ENCODE data around the gene NFIC. TPM values are rescaled to one million over a fixed set of nuclear protein-coding genes. Genes with fewer than 3 reads are reported as not detected.
A peak's percentile ranks its signal among the peaks of the same experiment; 100 is the strongest.

The NFIC gene
- total RNA-seq, 4 donors from 2014 or later: 165 to 297 (median 211) TPM

GRCh38 chr19:3356805-3357204, 9.6 kb upstream of the NFIC start:
- H3K4me3 ChIP-seq: no peak overlapping the region
- H3K27me3 ChIP-seq: no peaks in the 10 kb centered on the region
- no peaks in the 10 kb centered on the region for H3K9me3 ChIP-seq
- intact Hi-C loops (cut with DNase I): no loop called here
- H3K27ac ChIP-seq (replicated peaks in 1 of 4): peak overlapping the region; percentile 94 to 100 (median 99)
- TF ChIP-seq CTCF (IDR thresholded peaks at IDR 0.05) (no peak), POLR2AphosphoS5 (IDR thresholded peaks at IDR 0.05) (no peak), EP300 (IDR thresholded peaks at IDR 0.05) (no peak), POLR2A (IDR thresholded peaks at IDR 0.05; ENCODE audit: low read depth) (no peak)
- DNase-seq (ENCODE audit: extremely low spot score): no peak
- H3K36me3 ChIP-seq: no peaks in the 10 kb centered on the region
- H3K4me1 ChIP-seq: peaks cover 17 to 32% (median 28%) of the 10 kb centered on the region in 4 donors
- WGBS: 98% methylated on average over 2 of the region's 2 CpGs

- DNase-seq (ENCODE audit: extremely low spot score): no peak
- intact Hi-C loops (cut with DNase I): no loop called here
- no peaks in the 10 kb centered on the region for H3K9me3 ChIP-seq
- peaks cover 21 to 39% (median 34%) of the 10 kb centered on the region in 4 donors for H3K4me1 ChIP-seq
- TF ChIP-seq EP300 (IDR thresholded peaks at IDR 0.05) (no peak), CTCF (IDR thresholded peaks at IDR 0.05) (no peak), POLR2A (IDR thresholded peaks at IDR 0.05; ENCODE audit: low read depth) (no peak), POLR2AphosphoS5 (IDR thresholded peaks at IDR 0.05) (no peak)
- WGBS: 54% methylated on average over 13 of the region's 16 CpGs
- no peaks in the 10 kb centered on the region for H3K36me3 ChIP-seq
- peak overlapping the region in 3 of 4 donors; percentile 99 to 100 (median 100) for H3K4me3 ChIP-seq
- no peaks in the 10 kb centered on the region for H3K27me3 ChIP-seq
- H3K27ac ChIP-seq (replicated peaks in 1 of 4): peak overlapping the region; percentile 94 to 100 (median 99)
Observed at GRCh38 chr19:3357271-3357991, 9.0 kb upstream of the NFIC start.

- Histone ChIP-seq H3K36me3 (no peaks in the 10 kb centered on the region), H3K9me3 (no peaks in the 10 kb centered on the region), H3K4me3 (peak overlapping the region; percentile 97 to 100 (median 100)), H3K4me1 (peaks cover 21 to 46% (median 41%) of the 10 kb centered on the region in 4 donors), H3K27ac (replicated peaks in 1 of 4) (peak overlapping the region; percentile 94 to 100 (median 99)), H3K27me3 (no peaks in the 10 kb centered on the region)
- intact Hi-C loops (cut with DNase I): no loop called here
- WGBS: 30% methylated on average over 11 of the region's 38 CpGs
- TF ChIP-seq POLR2A (IDR thresholded peaks at IDR 0.05; ENCODE audit: low read depth) (no peak), POLR2AphosphoS5 (IDR thresholded peaks at IDR 0.05) (peak; percentile 5 to 76), CTCF (IDR thresholded peaks at IDR 0.05) (no peak)
- no peak for DNase-seq (ENCODE audit: extremely low spot score)
Observed at GRCh38 chr19:3357992-3358688, 8.2 kb upstream of the NFIC start.

GRCh38 chr19:3358689-3359014, 7.7 kb upstream of the NFIC start:
- Histone ChIP-seq H3K27ac (replicated peaks in 1 of 4) (peak overlapping the region; percentile 94 to 100 (median 99)), H3K9me3 (no peaks in the 10 kb centered on the region), H3K4me3 (peak overlapping the region; percentile 97 to 100 (median 100)), H3K27me3 (no peaks in the 10 kb centered on the region), H3K36me3 (no peaks in the 10 kb centered on the region), H3K4me1 (peaks cover 23 to 51% (median 46%) of the 10 kb centered on the region in 4 donors)
- no CpG with 5 or more reads among the region's 27 CpGs for WGBS
- DNase-seq (ENCODE audit: extremely low spot score): no peak
- intact Hi-C loops (cut with DNase I): no loop called here
- TF ChIP-seq POLR2A (IDR thresholded peaks at IDR 0.05; ENCODE audit: low read depth) (no peak), EP300 (IDR thresholded peaks at IDR 0.05) (no peak), POLR2AphosphoS5 (IDR thresholded peaks at IDR 0.05) (no peak), CTCF (IDR thresholded peaks at IDR 0.05) (no peak)
